Cardiac muscle cell (in vitro differentiated cells and primary cell): Measurements from ENCODE around the gene WDR47. TPM values are rescaled to one million over a fixed set of nuclear protein-coding genes. Genes with fewer than 3 reads are reported as not detected.
"Not testable (repeated sequence)": the region's sequence is repeated elsewhere in the genome, so short reads cannot be mapped to it uniquely, and the experiment has no call there.

Source experiments
- DNase-seq, 2 donors: peaks; one replicate each; pipeline versions ENCODE4 v3.0.0 to v3.0.0-alpha.2; 2010 to 2017; ENCODE audit warnings: low read depth in 1 of 2, low spot score in 1 of 2
- H3K27ac ChIP-seq: fragments of 200-600 bp; sonication (generic); 2 replicates; pipeline ENCODE4 v1.5.1; 2016
- H3K27me3 ChIP-seq: fragments of 200-600 bp; sonication (generic); 2 replicates; pipeline ENCODE4 v1.6.0; 2016; ENCODE audit warnings: control low read depth
- H3K36me3 ChIP-seq: fragments of 200-600 bp; sonication (generic); 2 replicates; pipeline ENCODE4 v1.5.1; 2016; ENCODE audit warnings: control low read depth
- H3K4me1 ChIP-seq: fragments of 200-600 bp; sonication (generic); 2 replicates; pipeline ENCODE4 v1.8.1; 2017; ENCODE audit warnings: low read depth, mild to moderate bottlenecking, mixed run types
- H3K4me3 ChIP-seq: fragments of 200-600 bp; sonication (generic); 2 replicates; pipeline ENCODE4 v1.5.1; 2016; ENCODE audit warnings: mild to moderate bottlenecking
- H3K9me3 ChIP-seq: fragments of 200-600 bp; sonication (generic); 2 replicates; pipeline ENCODE4 v1.5.1; 2017; ENCODE audit warnings: low read depth, mild to moderate bottlenecking, control low read depth
- polyA plus RNA-seq: library from polyadenylated mRNA; unstranded; fragments of >200 nt; fragmentation: Nextera tagmentation; extraction: Ambion mirVana; gene quantifications from 2 replicates; pipeline ENCODE4 v1.2.1, GENCODE V29; 2016
- total RNA-seq: library from RNA; depleted of rRNA; stranded (reverse); fragments of >200 nt; gene quantifications from 2 replicates; pipeline ENCODE4 v1.2.3, GENCODE V29; 2016
- TF ChIP-seq, protein P1 (sequence below): IDR thresholded peaks from 2 replicates; pipeline ENCODE4 v1.5.1; 2012; ENCODE audit warnings: low read depth, mild to moderate bottlenecking, low read length

WDR47 gene
- total and polyA plus RNA-seq, 2 experiments from 2014 or later: 6.7 to 7.9 TPM

DNA sequence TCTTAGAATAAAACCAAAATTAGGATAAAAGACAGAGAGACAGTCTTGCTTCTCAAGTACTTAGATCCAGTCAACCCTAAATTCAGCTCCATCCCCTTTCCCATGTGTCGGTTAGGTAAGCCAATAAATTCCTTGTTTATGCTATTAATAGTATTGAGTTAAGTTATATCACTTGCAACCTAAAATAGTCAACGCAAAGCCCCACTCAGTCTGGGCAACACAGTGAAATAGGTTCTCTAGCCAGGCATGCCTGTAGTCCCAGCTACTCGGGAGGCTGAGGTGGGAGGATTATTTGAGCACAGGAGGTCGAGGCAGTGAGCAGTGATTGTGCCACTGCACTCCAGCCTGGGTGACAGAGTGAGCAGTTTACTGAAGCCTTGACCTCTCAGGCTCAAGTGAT is 19.3 kb upstream of the WDR47 start:
- DNase-seq: no peak
- no peaks in the 10 kb centered on the region for H3K27me3 ChIP-seq
- H3K9me3 ChIP-seq: no peaks in the 10 kb centered on the region
- no peak overlapping the region for H3K4me3 ChIP-seq
- H3K4me1 ChIP-seq: no peaks in the 10 kb centered on the region
- peaks cover 15% of the 10 kb centered on the region for H3K36me3 ChIP-seq
- TF ChIP-seq, protein P1, sequence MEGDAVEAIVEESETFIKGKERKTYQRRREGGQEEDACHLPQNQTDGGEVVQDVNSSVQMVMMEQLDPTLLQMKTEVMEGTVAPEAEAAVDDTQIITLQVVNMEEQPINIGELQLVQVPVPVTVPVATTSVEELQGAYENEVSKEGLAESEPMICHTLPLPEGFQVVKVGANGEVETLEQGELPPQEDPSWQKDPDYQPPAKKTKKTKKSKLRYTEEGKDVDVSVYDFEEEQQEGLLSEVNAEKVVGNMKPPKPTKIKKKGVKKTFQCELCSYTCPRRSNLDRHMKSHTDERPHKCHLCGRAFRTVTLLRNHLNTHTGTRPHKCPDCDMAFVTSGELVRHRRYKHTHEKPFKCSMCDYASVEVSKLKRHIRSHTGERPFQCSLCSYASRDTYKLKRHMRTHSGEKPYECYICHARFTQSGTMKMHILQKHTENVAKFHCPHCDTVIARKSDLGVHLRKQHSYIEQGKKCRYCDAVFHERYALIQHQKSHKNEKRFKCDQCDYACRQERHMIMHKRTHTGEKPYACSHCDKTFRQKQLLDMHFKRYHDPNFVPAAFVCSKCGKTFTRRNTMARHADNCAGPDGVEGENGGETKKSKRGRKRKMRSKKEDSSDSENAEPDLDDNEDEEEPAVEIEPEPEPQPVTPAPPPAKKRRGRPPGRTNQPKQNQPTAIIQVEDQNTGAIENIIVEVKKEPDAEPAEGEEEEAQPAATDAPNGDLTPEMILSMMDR: no peak
- H3K27ac ChIP-seq: no peak overlapping the region

DNA sequence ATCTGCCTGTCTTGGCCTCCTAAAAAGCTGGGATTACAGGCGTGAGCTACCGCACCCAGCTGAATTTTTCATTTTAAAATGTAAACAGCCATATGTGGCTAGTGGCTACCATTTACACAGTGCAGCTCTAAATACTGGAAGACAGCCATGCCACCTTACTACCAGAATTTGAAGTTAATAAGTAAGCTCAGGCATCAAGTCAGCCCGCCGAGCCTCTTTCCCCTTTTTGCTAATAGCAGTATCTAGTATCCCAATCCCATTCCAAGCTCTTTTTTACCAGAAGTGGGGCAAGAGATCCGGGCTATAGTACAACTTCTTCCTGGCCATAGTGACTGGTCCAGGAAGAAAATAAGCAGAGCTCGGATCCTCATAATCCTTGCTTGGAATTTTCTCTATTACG is 18.8 kb upstream of the WDR47 start:
- TF ChIP-seq, protein P1: no peak
- H3K9me3 ChIP-seq: no peaks in the 10 kb centered on the region
- no peaks in the 10 kb centered on the region for H3K27me3 ChIP-seq
- peaks cover 15% of the 10 kb centered on the region for H3K36me3 ChIP-seq
- no peak overlapping the region for H3K4me3 ChIP-seq
- no peak overlapping the region for H3K27ac ChIP-seq
- no peaks in the 10 kb centered on the region for H3K4me1 ChIP-seq
- no peak for DNase-seq

DNA sequence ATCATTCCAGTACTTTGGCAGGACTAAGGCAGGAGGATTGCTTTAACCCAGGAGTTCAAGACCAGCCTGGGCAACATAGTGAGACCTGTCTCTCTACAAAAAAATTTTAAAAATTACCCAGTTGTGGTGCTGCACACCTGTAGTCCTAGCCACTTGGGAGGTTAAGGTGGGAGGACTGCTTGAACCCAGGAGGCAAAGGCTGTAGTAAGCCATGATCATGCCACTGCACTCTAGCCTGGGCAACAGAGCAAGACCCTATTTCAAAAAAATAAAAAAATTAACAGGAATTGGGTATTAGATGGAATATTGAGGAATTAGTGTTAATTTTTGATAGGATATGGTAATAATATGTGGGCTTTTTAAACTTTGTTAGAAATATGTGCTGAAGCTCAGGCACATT is 17.1 kb upstream of the WDR47 start:
- Histone ChIP-seq H3K4me3 (no peak overlapping the region), H3K36me3 (peaks cover 9% of the 10 kb centered on the region), H3K9me3 (no peaks in the 10 kb centered on the region), H3K4me1 (no peaks in the 10 kb centered on the region), H3K27ac (no peak overlapping the region), H3K27me3 (no peaks in the 10 kb centered on the region)
- TF ChIP-seq, protein P1: no peak
- DNase-seq: no peak

DNA sequence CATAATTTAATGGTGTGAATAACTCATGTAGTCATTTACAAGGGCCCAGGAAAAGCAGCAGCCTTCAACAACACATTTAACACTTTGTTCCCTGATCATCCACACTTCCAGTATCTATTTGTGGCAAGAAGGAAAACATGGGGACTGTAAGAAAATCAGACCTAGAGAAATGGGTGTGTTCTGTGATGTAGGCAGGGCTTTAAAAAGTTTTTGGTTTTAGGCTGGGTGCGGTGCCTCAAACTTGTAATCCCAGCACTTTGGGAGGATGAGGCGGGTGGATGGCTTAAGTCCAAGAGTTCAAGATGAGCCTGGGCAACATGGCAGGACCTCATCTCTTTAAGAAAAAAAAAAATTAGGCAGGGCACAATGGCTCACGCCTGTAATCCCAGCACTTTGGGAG is 14.2 kb upstream of the WDR47 start:
- TF ChIP-seq, protein P1: no peak
- H3K4me1 ChIP-seq: no peaks in the 10 kb centered on the region
- no peak for DNase-seq
- no peaks in the 10 kb centered on the region for H3K27me3 ChIP-seq
- no peaks in the 10 kb centered on the region for H3K9me3 ChIP-seq
- H3K27ac ChIP-seq: no peak overlapping the region
- no peaks in the 10 kb centered on the region for H3K36me3 ChIP-seq
- H3K4me3 ChIP-seq: no peak overlapping the region

DNA sequence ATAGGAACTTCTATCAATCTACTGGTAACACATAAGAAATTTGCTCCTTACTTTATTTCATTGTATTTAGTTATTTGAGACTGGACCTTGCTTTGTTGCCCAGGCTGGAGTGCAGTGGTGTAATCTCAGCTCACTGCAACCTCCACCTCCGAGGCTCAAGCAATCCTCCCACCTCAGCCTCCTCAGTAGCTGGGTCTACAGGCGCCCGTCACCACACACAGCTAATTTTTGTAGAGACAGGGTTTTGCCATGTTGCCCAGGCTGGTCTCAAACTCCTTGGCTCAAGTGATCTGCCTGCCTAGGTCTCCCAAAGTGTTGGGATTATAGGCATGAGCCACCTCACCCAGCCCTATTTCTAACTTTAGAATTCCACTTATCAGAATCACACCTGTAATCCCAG is 10.2 kb upstream of the WDR47 start:
- H3K27me3 ChIP-seq, H3K36me3 ChIP-seq, H3K9me3 ChIP-seq, H3K4me3 ChIP-seq, H3K27ac ChIP-seq, H3K4me1 ChIP-seq, DNase-seq: not testable (repeated sequence)

DNA sequence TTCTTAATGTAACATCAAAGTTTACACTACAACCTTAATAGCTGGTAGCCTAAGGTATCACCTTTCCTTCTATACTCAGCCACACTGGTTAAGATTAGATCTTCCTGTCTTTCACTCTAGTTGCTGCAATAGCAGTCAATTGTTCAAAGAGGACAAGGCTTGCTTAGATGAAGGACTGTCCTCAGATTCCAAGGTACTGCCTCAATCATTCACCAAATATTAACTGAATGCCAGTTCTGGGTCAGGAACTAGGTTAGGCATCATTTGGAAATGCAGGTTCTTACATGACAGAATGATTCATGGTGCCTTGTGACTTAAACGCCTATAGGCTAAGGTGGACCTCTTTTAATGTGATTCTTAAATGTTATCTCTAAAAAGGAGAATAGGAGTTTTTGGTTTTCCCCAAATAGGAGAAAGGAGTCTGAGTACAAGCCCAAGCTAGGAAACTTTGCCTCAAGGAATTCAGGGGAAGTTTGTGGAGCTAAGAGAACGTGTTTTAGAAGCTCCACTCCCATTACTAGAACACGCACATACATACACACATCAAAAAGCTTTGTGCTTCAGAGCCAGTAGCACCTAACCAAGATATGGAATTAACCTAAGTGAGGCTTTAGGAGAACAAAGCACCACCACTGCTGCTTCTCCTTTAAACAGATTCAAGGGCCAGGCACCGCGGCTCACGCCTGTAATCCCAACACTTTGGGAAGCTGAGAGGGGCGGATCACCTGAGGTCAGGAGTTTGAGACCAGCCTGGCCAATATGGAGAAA is 8.5 kb upstream of the WDR47 start:
- Histone ChIP-seq H3K36me3 (no peaks in the 10 kb centered on the region), H3K27me3 (no peaks in the 10 kb centered on the region), H3K4me3 (no peak overlapping the region), H3K9me3 (no peaks in the 10 kb centered on the region), H3K27ac (no peak overlapping the region), H3K4me1 (no peaks in the 10 kb centered on the region)
- TF ChIP-seq, protein P1: no peak
- DNase-seq: no peak
